HuH-7 (cell line): ENCODE results near the gene NPC1.

Experiments
- DNase-seq: peaks from one replicate; pipeline ENCODE4 v3.0.0; 2011; ENCODE audit warnings: low spot score

The NPC1 gene

DNA sequence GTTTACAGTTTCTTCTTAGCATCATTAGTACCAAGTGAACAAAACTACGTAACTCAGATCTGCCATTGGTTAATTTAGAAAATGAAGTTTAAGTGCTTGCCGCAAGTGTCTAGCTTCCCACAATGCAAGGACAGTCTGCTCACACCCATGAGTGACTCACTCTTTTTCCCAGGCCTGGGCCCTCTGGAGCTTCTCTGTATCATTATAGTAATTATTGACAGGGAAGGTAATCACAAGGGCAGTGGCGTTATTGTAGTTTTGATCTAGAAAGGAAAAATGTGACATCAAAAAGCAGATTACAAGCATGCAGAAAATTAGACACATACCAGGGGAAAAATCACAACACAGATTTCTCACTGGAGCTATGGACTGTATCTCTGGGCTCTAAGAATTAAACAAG is 38.5 kb downstream of the NPC1 start:
- no peak for DNase-seq

DNA sequence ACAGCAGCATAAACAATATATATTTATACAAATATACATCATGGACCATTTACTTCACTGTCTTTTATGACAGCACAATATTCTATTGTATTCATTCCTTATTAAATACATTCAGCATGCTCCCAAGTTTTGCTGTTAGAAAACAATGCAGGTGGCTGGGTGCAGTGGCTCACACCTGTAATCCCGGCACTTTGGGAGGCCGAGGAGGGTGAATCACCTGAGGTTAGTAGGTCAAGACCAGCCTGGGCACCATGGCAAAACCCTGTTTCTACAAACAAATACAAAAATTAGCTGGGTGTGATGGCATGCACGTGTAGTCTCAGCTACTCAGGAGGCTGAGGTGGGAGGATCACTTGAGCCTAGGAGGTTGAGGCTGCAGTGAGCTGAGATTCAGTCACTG is 39.0 kb downstream of the NPC1 start:
- no peak for DNase-seq

DNA sequence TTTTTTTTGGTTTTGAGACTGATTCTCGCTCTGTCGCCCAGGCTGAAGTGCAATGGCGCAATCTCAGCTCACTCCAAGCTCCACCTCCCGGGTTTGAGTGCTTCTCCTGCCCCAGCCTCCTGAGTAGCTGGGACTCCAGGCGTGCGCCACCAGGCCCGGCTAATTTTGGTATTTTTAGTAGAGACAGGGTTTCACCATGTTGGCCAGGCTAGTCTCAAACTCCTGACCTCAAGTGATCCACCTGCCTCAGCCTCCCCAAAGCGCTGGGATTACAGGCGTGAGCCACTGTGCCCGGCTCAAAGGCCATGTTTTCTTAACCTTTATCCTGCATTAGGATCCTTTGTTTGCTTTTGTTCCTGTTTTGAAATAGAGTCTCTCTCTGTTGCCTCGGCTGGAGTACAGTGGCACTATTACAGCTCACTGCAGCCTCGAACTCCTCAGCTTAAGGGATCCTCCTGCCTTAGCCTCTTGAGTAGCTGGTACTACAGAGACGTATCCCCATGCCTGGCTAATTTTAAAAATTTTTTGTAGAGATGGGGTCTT is 41.0 kb downstream of the NPC1 start:
- peak; percentile 16 for DNase-seq

DNA sequence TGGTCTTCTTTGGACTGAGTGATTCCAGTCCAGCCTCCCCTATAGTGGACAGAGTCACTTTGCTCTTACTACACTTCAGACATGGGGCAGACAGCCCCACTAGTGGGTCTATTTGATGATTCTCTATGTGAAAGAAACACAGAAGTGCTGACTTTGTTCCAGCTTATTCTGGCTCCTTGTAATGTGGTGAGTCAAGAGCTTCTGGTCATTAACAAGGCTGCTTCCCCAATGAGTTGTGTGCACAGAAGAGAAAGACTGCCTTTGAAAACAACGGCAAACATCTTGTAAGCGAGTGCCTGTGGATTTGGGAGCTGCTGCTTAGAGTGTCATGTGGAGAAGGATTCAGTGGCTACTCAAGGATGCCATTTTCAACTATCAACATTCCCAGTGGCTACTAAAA is 43.8 kb downstream of the NPC1 start:
- no peak for DNase-seq

DNA sequence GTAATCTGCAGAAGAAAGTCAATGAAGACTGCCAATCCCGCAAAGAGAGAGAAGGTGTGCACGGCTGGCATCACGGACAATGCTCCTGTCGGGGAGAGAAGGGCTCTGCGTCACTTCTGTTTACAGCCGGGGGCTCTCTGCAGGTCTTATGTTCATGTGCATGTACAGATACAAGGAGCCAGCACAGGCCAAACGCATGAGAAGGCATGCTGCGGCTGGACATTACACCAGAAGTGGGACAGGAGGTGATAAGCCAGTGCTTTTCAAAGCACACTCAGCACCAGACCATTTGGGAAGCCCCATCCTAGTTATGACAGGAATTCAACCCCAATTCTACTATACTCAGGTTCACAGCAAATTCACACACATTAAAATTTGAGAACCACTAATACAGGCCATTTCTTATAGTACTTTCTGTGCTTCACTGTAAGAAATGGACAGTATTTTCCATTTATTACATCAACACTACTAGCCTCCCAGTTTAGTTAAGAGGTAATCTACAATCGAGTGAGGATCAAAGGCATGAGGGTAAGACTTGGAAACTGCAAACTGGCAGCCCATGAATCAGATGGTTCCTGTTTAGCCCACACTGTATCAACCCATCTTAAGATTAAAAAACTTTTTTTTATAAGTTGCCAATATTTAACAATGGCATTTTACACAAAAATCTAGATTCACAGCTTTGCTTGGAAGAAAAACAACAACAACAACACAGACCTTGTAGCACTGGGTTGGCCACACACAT is 44.8 kb downstream of the NPC1 start:
- no peak for DNase-seq

DNA sequence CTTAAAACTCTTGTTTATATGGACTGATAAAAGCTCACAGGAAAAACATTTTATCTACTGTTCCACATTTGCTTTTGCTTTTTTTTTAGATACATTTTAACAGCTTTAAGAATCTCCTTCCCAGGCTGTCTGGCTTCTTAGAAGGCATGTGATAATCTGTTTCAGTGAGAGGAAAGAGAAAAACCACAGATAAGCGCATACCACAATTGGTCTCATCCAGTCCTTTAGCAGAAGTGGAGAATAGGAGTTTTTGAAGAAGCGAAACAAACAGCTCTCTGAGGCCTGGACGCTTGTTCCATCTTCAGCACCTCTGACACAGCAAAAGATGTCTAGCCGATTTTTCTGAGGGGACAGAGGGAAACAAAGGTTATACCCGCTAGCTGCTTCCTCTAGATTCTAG is 45.4 kb downstream of the NPC1 start:
- DNase-seq, result no peak

DNA sequence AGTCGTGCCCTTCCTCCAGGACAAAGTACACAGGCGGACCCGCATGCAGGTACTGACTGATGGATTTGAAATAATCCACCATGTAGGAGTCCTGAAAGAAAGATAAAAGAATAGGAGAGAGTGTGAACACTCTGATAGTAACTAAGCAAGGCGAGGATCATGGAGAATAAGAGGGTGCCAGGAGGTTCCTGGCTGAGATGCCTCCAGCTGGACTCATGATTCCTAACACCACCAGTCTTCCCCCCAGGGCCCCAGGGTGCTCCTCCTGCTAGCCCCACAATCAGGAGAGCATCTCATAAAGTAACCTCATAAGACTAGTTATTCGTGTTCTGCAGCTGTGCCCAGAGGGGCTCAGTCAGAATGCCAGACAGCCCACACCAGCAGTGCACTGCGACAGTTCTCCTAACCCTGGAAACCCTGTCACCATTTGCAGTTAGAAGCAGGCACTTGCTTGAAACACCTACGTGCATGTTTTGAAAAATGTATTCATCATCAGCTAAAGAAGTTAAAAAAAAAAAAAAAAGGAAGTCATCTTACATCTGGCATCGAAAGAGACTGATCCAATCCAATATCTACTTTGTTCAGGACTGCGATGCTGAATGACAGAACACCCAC is 46.3 kb downstream of the NPC1 start:
- DNase-seq, result no peak

DNA sequence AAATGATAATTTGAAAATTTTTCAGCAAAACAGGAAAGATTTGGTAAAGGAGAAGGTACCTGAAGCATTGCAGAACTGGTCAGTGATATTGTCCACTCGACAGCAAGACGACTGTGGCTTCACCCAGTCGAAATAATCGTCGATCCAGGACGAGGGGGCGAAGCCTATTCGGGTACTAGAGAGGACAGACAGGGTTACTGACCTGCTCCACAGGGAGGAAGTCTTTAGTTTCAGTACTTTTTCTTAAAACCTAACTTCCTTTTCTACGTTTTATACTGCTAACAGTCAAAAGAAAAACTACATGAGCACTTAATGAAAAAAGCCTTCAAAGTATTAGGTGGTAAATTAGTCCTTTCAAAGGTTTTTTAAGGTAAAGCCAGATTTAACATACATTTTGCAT is 47.0 kb downstream of the NPC1 start:
- DNase-seq, result no peak

DNA sequence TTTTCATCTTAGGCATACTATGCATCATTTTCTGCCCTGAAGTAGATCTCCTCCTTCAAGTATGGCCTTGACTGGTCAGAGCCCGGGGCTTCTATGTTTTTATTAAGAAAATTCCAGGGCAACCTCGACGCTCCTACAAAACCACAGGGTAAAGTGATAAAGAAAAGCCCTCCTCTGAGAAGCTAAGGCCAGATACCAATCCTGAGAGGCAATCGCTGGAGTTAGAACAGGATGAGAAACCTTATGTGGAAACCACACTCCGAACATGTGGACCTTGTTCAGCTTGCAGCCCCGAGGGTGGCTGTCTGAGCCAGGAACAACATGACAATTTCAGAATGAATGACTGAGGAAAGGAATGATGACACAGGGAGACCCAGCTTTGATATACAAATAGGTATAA is 47.4 kb downstream of the NPC1 start:
- no peak for DNase-seq

DNA sequence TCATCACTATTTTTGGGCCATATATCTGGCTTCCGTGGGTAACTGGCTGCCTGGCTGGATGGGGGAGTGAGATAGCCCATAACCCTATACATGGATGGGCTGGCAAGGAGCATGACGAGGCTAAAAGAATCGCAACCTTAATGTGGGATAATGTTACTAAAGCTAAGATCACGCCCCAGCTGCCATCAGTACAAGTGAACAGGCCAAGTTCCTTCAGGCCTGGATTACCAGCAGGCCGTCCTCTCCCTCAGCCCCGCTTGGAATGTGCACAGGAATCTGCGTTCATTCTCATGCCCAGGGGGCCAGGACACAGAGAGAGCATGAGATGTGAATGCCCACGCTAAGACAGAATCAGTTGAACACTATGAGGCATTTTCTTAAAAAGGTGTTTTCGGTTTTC is 48.3 kb downstream of the NPC1 start:
- DNase-seq, result no peak

DNA sequence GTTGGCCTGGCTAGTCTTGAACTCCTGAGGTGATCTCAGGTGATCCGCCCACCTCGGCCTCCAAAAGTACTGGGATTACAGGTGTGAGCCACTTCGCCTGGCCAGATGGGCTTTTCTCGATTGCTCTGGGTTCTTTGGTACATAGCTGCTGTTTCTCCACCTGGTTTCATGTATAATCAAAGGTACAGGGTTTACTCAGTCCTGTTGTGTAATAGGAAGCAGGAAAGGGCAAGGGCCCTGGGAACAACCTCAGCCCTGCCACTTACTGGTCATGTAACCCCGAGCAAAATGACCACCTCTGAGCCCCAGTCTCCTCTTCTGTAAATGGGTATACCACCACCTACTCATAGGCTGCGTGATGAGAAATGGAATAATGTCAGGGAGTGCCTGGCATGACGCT is 49.0 kb downstream of the NPC1 start:
- peak; percentile 12 for DNase-seq

DNA sequence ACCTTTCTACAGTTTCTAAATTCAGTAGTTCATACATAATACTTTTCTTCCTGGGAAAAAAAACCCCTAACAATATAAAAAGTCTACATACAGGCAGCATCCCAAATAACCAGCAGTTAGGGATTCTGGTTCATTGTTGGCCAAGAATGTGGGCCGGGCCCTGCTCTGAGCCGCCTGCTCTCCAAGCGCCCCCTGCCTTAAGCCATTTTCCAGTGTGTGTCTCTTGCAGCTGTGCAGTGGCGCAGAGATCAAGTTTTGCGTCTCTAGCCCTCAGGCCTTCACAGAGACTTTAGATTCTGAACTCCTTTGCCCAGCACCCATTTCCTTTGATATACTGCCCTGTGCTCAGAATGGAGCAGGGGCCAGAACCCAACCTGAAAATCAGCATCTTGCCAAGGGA is 50.1 kb downstream of the NPC1 start:
- DNase-seq, result no peak

DNA sequence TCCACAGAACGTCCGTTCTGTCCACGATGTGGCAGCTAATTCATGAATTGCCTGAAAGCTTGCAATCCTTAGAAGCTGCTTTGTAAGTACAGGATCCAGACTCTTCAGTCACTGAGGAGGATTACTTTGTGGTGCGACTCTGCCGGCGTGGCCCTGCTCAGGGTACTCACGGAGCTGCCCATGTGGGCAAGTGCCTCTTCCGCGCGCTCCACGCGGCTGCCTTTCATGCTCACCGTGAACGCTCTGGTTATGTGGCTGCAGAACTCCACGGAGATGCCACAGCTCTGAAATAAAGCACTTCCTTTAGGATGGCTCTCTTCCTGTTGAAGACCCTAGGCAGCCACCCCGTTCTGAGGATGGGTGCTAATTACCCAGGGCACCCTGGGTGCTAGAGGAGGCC is 52.0 kb downstream of the NPC1 start:
- no peak for DNase-seq

DNA sequence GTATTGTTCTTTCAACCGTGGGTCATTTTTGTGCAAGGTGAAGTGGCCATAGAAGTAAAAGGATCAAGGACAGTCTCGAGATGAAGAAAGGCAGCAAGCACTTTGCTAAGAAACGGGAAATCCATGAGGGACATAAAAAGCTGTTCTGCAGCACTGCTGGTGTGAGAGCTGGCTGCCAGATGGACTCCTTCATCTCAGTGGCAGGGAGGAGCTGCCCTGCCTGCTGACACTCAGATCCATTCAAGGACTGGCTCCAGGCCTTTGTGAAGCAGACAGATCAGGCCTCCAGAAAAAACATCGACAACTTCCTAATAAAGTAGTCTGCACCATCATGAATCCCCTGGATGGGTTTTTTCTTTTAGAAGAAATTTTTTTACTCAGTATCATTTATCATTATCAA is 53.5 kb downstream of the NPC1 start:
- DNase-seq, result no peak

DNA sequence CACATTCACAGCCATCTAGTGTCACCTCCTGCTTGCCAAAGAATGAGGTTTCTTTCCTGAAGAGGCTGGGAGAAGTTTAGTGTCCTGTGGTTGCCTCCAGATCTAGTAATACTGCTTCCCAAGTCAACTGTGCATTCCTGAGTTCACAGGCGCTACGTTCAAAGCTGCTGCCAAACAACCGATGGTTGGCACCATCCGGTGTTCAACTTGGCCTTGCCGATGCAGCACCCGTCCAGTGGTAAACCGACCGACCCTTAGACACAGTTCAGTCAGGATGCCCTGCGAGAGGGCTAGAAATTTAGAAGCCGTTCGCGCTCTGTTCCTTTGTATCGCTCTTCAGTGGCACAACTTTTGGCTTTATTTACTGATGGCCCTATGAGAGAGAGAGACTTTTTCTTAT is 54.4 kb downstream of the NPC1 start:
- no peak for DNase-seq

DNA sequence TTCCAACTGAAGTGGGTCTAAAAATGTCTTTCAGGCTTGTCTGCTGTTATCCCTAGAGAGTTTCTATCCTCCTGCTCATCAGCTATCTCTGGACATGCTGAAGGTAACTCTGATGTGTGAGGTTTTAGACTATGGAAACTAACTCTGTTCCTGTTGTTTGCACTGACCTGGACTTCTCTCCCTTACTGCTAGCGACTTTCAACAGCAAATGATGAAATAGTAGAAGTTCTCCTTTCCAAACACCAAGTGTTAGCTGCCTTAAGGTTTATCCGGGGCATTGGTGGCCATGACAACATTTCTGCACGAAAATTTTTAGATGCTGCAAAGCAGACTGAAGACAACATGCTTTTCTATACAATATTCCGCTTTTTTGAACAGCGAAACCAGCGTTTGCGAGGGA is 56.1 kb downstream of the NPC1 start:
- no peak for DNase-seq

DNA sequence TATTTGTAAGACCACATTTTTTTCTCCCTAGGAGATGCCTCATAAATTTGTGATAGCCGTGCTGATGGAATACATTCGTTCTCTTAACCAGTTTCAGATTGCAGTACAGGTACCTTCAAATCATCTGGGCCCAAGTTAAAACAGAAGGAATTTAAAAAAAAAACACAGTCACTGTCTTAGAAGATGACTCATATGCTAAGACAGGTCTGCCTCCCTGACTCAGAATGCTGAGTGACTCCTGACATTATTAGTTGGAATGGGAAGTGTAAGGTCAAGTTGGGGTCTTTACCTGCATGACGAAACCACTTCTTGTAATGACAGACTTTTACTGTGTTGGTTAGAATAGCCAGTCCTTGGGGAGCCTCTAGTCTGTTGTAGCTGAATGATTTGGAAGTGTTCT is 56.7 kb downstream of the NPC1 start:
- DNase-seq, result no peak

DNA sequence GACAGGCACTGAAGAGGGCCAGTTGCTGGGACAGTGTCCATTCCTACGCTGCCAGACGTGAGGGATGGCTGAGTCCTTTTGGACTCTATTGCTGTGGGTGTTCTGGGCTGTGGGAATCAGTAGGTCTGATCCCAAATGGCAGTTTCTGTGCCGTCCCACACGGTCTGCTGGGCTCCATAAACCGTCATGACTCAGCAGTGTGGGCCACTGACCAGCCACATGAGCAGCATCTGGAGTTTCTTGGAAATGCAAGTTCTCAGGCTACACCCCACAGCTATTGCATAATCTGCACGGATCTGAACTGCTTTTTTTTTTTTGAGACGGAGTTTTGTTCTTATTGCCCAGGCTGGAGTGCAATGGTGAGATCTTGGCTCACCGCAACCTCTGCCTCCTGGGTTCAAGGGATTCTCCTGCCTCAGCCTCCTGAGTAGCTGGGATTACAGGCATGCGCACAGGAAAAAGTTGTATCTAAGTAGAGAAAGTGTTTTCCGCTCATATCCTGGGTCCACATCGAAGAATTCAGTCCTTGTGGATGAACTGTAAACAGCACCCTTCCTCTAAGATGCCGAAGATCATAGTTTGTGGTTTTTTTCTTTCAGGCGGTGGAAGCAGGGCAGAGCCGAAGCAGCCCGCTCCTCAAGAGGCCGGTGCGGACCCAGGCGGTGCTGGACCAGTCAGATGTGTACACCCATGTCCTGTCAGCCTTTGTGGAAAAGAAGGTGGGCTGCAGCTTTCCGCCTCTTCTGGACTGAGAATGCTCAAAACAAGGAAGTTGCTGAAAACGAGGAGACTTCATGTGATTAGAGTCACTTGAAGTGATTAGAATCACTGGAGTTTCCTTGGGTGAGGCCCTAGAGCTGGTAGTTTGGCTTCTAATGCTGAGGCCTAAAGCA is 57.5 kb downstream of the NPC1 start:
- DNase-seq, result no peak

DNA sequence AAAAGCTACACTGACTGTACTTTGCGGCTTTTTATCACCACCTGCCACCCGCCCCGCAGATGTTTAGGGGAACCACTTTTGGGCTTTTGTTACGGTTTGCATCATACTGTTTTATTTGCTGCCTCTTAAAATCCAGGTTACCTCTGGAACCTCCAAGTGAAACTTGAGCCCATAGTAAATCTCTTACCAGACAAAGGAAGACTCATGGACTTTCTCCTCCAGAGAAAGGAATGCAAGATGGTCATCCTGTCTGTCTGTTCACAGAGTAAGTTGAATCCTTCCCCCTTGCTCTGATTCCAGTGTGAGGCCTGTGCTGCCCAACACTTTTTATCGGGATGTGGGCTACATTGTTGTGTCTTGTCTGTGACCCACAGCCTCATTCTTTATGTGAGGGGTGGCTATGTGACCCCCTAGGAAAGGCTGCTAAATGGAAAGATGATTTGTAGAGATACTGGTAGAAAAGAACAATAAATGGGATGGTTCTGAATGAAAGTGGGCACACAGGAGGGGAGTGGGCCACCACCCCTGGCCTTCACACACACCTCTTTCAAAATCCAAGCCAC is 59.7 kb downstream of the NPC1 start:
- DNase-seq, result no peak

DNA sequence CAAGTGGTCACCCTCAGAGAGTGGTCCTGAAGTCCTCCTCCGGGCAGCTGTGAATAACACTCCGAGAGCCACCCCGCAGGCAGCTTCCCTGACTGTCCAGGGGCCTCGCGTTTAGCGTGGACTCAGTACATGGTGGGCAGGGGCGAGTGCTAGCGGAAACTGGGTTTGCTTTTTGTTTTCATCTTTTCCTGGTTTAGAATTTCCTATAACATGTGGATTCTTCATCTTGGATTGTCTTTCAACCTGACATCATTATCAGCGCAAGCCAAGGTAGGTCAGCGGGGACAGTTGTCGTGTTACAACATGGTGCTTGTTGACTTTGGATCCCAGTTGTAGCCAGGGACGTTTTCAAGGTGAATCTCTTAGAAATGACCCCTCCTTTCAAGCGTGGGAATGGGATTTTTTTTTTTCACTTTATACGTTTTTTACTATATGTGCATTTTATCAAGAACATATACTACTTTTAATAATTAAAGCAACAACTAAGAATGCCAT is 62.0 kb downstream of the NPC1 start:
- DNase-seq, result no peak

DNA sequence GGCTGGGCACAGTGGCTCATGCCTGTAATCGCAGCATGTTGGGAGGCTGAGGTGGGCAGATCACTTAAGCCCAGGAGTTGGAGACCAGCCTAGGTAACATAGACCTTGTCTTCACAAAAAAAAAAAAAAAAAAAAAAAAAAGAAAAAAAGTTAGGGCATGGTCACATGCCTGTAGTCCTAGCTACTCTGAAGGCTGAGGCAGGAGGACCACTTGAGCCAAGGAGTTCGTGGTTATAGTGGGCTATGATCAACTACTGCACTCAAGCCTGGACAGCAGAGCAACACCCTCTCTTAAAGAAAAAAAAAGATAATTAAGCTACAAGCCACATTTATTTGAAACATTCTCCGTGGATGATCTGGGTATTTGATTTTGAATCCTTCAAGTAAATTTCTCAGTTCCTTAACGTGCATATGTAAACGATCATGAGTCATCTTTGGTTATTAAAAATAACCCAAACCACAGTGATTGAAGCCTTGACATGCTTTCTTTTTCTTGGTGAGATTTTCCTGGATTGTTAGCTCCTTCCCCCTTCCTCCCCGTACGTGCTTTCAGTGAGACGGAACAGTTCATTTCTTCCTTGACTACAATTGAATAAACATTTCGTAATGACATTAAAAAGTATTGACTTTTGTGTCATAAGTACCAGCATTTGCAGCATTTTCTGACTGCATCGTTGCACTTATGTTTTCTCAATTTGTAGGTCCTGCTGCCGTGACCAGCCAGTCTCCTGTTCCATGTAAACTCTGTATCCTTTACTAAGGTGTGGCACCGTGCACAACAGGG is 62.7 kb downstream of the NPC1 start:
- no peak for DNase-seq

DNA sequence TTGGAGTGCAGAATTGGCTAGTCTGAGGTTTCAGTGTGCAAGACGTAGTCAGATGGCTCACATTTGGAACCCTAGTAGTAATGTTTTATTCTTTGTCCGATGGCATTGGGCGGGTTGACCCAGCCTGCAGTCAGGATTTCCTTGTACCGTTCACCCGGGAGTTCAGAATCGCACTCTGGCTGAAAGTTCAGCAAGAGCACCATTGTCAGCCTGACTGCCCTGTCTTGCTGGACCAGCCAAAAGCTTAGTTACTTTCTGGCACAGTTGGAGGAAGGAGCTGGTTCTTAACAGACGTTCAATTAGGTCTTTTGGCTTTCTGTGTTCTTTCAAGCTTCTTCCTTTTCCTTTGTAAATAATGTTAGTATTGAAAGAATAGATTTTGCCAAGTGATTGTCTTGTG is 64.4 kb downstream of the NPC1 start:
- DNase-seq, result no peak
